Measurements from ENCODE around the gene QRFP. TPM values are rescaled to one million over a fixed set of nuclear protein-coding genes. Genes with fewer than 3 reads are reported as not detected.

The QRFP gene
- polyA plus RNA-seq, 2 of the 4 experiments (the other 2 are of a cell fraction): not detected

- no peak overlapping the region for H3K4me2 ChIP-seq
- H3K4me1 ChIP-seq: no peaks in the 10 kb centered on the region
- FAIRE-seq (no peak), ATAC-seq (no peak), DNase-seq (ENCODE audit: low read depth in 1 of 2, low spot score in 1 of 2) (no peak)
- TF ChIP-seq CBX2 (IDR thresholded peaks at IDR 0.05; ENCODE audit: borderline replicate concordance, low read depth) (no peak), RNF2 (IDR thresholded peaks at IDR 0.05; ENCODE audit: borderline replicate concordance, low read depth) (no peak), EHF (CRISPR knock-in tag; IDR thresholded peaks at IDR 0.05) (no peak), RFX5 (IDR thresholded peaks at IDR 0.05) (no peak), TFCP2L1 (CRISPR knock-in tag; IDR thresholded peaks at IDR 0.05) (no peak), ELK1 (IDR thresholded peaks at IDR 0.05; ENCODE audit: low read depth, low read length) (no peak), POLR2A (IDR thresholded peaks at IDR 0.05; ENCODE audit: low read length) (no peak), BCL3 (IDR thresholded peaks at IDR 0.05) (no peak)
- H3K9me3 ChIP-seq: no peaks in the 10 kb centered on the region
- H3K4me3 ChIP-seq: no peak overlapping the region
- ChIA-PET CTCF (interaction anchor here (1.0 to 7.6 kb wide), 7 partner anchors 9 to 174 kb away, joined by 3 to 97 read pairs (median 5); no protein-coding TSS in a partner anchor), POLR2A (no interaction called here)
- WGBS (ENCODE audit: missing lambda C conversion rate): 92% methylated on average over 6 of the region's 6 CpGs
- H3K27ac ChIP-seq: no peak overlapping the region
Observed at GRCh38 chr9:130881516-130881915, 15.1 kb downstream of the QRFP start.

GRCh38 chr9:130880599-130881220 is 15.9 kb downstream of the QRFP start:
- FAIRE-seq: no peak
- 93% methylated on average over 16 of the region's 16 CpGs for WGBS (ENCODE audit: missing lambda C conversion rate)
- POLR2A ChIA-PET: no interaction called here
- H3K27ac ChIP-seq: no peak overlapping the region
- no peak for TF ChIP-seq KDM5A (IDR thresholded peaks at IDR 0.05)
- TF ChIP-seq TP53 (CRISPR knock-in tag; IDR thresholded peaks at IDR 0.05): no peak
- TF ChIP-seq ZFP36 (IDR thresholded peaks at IDR 0.05; ENCODE audit: borderline replicate concordance, partially characterized antibody): no peak
- TF ChIP-seq MAX (IDR thresholded peaks at IDR 0.05): no peak
- no peak for TF ChIP-seq ZNF302 (CRISPR knock-in tag; IDR thresholded peaks at IDR 0.05)
- TF ChIP-seq BHLHE40 (IDR thresholded peaks at IDR 0.05; ENCODE audit: low read depth, low read length): no peak
- no peak for TF ChIP-seq ZC3H11A (IDR thresholded peaks at IDR 0.05)
- no peak for TF ChIP-seq EHF (CRISPR knock-in tag; IDR thresholded peaks at IDR 0.05)
- no peak for TF ChIP-seq KDM1A (IDR thresholded peaks at IDR 0.05; ENCODE audit: low read depth)
- no peak for TF ChIP-seq HOXB13 (CRISPR knock-in tag; IDR thresholded peaks at IDR 0.05; ENCODE audit: low read depth)
- no peak for TF ChIP-seq HEYL (CRISPR knock-in tag; IDR thresholded peaks at IDR 0.05)
- no peak overlapping the region for H3K4me3 ChIP-seq
- no peaks in the 10 kb centered on the region for H3K4me1 ChIP-seq
- no peak for ATAC-seq
- H3K9me3 ChIP-seq: no peaks in the 10 kb centered on the region
- no peak for DNase-seq (ENCODE audit: low read depth in 1 of 2, low spot score in 1 of 2)
- H3K4me2 ChIP-seq: no peak overlapping the region
- CTCF ChIA-PET: interaction anchor here (1.0 to 7.6 kb wide), 7 partner anchors 10 to 173 kb away, joined by 3 to 97 read pairs (median 5); no protein-coding TSS in a partner anchor

GRCh38 chr9:130879863-130880411 is 16.7 kb downstream of the QRFP start:
- ATAC-seq (no peak), FAIRE-seq (no peak), DNase-seq (ENCODE audit: low read depth in 1 of 2, low spot score in 1 of 2) (no peak)
- H3K4me1 ChIP-seq: no peaks in the 10 kb centered on the region
- H3K4me2 ChIP-seq: no peak overlapping the region
- no peak overlapping the region for H3K27ac ChIP-seq
- TF ChIP-seq ESRRA (IDR thresholded peaks at IDR 0.05; ENCODE audit: borderline replicate concordance, low read length): no peak
- no peak for TF ChIP-seq CHD2 (IDR thresholded peaks at IDR 0.05; ENCODE audit: low read length, partially characterized antibody)
- no peak for TF ChIP-seq RCOR1 (IDR thresholded peaks at IDR 0.05; ENCODE audit: low read depth, low read length)
- no peak for TF ChIP-seq SMC3 (IDR thresholded peaks at IDR 0.05)
- no peak for TF ChIP-seq KDM1A (IDR thresholded peaks at IDR 0.05; ENCODE audit: low read depth)
- TF ChIP-seq PBX3 (IDR thresholded peaks at IDR 0.05): no peak
- no peak for TF ChIP-seq ZFP36 (IDR thresholded peaks at IDR 0.05; ENCODE audit: borderline replicate concordance, partially characterized antibody)
- TF ChIP-seq CBX2 (IDR thresholded peaks at IDR 0.05; ENCODE audit: borderline replicate concordance, low read depth): no peak
- TF ChIP-seq KDM5A (IDR thresholded peaks at IDR 0.05): no peak
- TF ChIP-seq CTCF (IDR thresholded peaks at IDR 0.05): no peak
- TF ChIP-seq PHF8 (IDR thresholded peaks at IDR 0.05; ENCODE audit: borderline replicate concordance, low read depth): no peak
- no peak for TF ChIP-seq NPAS2 (CRISPR knock-in tag; IDR thresholded peaks at IDR 0.05; ENCODE audit: borderline replicate concordance)
- H3K4me3 ChIP-seq: no peak overlapping the region
- 93% methylated on average over 9 of the region's 9 CpGs for WGBS (ENCODE audit: missing lambda C conversion rate)
- ChIA-PET CTCF (interaction anchor here (0.6 to 7.6 kb wide), 7 partner anchors 13 to 173 kb away, joined by 3 to 97 read pairs (median 4); no protein-coding TSS in a partner anchor), POLR2A (no interaction called here)
- no peaks in the 10 kb centered on the region for H3K9me3 ChIP-seq

All from A549 (cell line).